Stimulated activated effector memory CD8-positive, alpha-beta T cell treated with anti-CD3 and anti-CD28 coated beads, Interleukin-12 subunit alpha, Interleukin-12 subunit beta, amount 100 ng/mL, for 72 hours (primary cell): Measurements from ENCODE around the gene RFX3.

Experiments
- ATAC-seq: fragments of 150-1000 bp; cut with Tn5 transposase; 2 replicates; pipeline ENCODE4 v1.10.0; 2021
- DNase-seq, 2 donors: peaks; one replicate each; pipeline ENCODE4 v3.0.0; 2021 to 2022; ENCODE audit warnings: low spot score in 2 of 2
- H3K27ac Mint-ChIP-seq: one replicate; pipeline ENCODE4 v1.8.0; 2022; ENCODE audit warnings: mild to moderate bottlenecking, mixed read lengths
- H3K36me3 Mint-ChIP-seq: one replicate; pipeline ENCODE4 v1.8.0; 2022; ENCODE audit warnings: mild to moderate bottlenecking, mixed read lengths
- H3K4me1 Mint-ChIP-seq: one replicate; pipeline ENCODE4 v1.8.0; 2022; ENCODE audit warnings: mixed read lengths
- H3K4me3 Mint-ChIP-seq: one replicate; pipeline ENCODE4 v1.8.0; 2022; ENCODE audit warnings: mild to moderate bottlenecking, mixed read lengths
- H3K9me3 Mint-ChIP-seq: one replicate; pipeline ENCODE4 v1.8.0; 2022; ENCODE audit warnings: mixed read lengths

Gene RFX3

DNA sequence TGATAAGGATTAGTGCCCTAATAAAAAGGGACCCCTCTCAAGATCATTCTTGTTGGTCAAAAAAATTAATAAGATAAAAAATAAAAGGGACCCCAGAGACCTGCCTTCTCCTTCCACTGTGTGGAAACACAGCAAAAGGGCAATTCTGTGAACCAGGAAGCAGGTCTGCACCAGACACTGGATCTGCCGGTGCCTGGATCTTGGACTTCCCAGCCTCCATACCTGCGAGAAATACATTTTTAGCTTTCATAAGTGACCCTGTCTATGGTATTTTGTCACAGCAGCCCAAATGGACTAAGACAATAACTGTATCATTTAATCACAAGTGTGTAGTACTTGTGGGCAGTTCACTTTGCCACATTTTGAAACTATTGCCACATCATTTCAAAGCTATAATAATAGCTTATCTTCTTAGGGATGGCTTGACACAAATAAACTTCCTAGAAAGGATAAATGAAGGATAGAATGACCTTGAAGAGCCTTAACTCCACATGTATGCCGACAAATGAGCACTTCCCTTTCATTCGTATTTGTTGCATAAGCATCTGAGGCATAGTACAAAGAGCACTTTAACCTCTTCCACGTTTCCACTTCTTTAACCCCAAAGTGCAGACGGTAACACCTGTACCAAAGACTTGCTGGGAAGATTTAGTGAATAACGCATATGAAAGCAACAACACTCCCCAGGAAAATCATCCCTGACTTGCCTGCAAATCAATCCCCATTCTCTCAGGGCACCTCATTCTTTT, 336.5 kb downstream of the RFX3 start:
- Mint-ChIP-seq H3K9me3 (no peaks in the 10 kb centered on the region), H3K4me3 (no peak overlapping the region), H3K36me3 (no peaks in the 10 kb centered on the region), H3K4me1 (no peaks in the 10 kb centered on the region), H3K27ac (no peak overlapping the region)
- ATAC-seq: no peak
- no peak for DNase-seq

DNA sequence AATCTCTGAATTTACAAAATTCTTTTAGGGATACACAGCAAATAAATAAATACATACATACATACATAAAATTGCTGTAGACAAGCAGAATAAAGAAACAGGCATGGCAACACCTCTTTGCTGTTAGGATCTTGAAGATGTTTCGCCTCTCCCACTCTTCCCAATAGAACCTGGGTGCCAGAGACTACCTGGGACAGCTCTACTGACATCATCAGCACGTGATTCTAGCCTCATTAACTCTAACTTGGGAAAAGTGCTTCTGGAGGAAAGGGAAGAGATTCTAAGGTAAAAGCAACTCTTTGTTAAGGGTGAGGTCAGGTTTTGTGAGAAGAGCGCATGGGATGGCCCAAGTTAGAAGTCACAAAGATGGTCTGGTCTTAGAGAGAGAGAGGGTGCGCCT, 339.1 kb downstream of the RFX3 start:
- H3K36me3 Mint-ChIP-seq: no peaks in the 10 kb centered on the region
- H3K4me3 Mint-ChIP-seq: no peak overlapping the region
- no peak overlapping the region for H3K27ac Mint-ChIP-seq
- H3K4me1 Mint-ChIP-seq: no peaks in the 10 kb centered on the region
- ATAC-seq: no peak
- no peaks in the 10 kb centered on the region for H3K9me3 Mint-ChIP-seq
- no peak for DNase-seq

DNA sequence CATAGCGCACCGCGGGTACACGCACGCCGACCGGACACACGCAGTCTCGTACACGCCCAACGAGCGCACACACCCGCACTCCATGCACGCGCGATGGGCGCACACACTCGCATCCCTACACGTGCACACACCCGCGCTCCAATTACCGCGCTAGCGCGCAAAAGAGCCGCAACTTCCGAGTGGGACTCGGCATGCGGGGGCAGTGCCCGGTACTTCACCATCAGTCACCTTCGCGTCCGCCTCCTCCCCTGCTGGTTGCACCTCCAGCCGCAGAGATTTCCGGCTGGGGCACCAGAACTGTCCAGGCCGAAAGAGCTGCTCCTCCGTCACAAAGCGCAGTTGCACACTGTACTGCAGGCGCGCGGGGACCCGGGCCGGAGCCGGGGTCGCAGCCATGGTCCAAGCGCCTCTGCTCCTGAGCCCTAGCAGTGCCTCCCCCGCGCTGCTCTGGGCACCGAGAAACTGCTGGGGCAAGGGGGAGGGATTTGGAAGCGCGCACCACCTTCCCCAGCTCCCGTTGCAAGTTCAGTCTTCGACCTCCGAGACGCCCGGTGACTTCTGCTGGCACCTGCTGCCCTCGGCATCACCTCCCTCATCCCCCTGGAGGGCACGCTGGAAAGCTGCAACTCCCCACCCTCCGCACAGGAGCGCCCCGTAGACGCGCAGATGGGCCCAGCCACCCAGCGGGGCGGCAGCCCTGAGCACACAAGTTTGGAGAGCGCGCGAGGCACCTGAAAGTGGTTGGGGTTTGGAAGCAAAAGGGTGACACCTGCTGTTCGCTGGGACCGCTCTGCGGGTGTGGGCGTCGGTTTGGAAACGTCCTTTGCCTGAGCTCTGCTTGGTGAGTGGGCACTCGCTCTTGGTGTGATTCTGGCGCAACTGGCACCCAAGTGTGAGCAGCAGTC, 344.5 kb downstream of the RFX3 start:
- DNase-seq: no peak
- Mint-ChIP-seq H3K27ac (no peak overlapping the region), H3K4me1 (peaks cover 7% of the 10 kb centered on the region), H3K36me3 (no peaks in the 10 kb centered on the region), H3K4me3 (peak overlapping the region; percentile 40), H3K9me3 (no peaks in the 10 kb centered on the region)
- ATAC-seq: peak; percentile 53

DNA sequence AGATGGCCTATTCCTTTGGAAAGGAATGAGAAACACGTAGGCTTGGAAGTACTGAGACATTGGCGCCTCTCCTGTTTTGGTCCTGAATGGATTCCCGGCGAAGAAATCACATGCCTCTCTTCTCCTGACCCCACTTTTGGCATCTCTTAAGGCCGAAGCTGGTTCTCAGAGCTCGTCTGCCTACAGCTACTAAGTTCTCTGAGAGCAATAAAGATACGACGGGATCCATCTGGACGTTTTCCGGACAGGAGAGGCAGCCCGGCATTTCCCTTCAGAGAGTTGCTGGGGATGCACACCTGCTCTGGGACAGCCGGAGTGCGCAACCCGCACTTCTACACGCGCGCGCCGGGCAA, 345.1 kb downstream of the RFX3 start:
- no peak for DNase-seq
- no peak for ATAC-seq
- Mint-ChIP-seq H3K27ac (no peak overlapping the region), H3K9me3 (no peaks in the 10 kb centered on the region), H3K36me3 (no peaks in the 10 kb centered on the region), H3K4me3 (peak overlapping the region; percentile 40), H3K4me1 (peaks cover 7% of the 10 kb centered on the region)

DNA sequence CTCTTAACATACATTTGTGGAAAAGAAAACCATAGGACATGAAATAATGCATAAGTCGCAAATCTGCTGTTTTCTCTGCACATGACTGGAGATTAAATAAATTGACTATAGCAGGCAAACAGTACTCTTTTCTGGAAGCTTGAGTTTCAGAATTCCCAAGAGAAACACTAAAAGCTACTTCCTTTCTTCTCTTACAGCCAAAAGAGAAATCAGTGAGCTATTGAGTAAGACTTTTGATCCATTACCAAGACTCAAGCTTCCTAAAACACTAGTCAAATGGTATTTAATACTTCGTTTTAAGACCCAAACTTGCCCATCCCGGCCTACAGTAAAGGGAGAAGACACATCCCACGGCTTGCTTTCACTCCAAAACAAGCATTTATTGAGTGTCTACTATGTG, 346.1 kb downstream of the RFX3 start:
- DNase-seq (no peak), ATAC-seq (no peak)
- Mint-ChIP-seq H3K4me1 (peaks cover 7% of the 10 kb centered on the region), H3K27ac (no peak overlapping the region), H3K9me3 (no peaks in the 10 kb centered on the region), H3K4me3 (no peak overlapping the region), H3K36me3 (no peaks in the 10 kb centered on the region)

DNA sequence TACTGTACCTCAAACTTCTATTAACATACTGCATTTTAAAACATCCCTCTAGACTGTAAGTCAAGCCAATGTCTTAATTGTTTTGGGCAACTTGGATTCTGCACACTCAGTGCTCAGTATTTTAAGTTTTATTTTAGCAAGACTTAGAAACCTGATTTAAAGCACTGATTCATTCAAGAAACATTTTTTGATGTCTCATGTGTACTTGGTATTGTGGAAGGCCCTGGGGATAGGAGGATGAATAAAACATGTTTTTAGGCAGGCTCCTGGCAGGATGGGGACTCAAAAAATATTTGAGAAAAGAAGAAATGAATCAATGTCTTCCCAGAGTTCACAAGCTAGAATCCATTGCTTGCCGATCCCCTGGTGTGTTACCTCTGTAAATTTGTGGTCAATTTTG, 347.9 kb downstream of the RFX3 start:
- DNase-seq (no peak), ATAC-seq (no peak)
- no peak overlapping the region for H3K27ac Mint-ChIP-seq
- no peaks in the 10 kb centered on the region for H3K9me3 Mint-ChIP-seq
- H3K36me3 Mint-ChIP-seq: no peaks in the 10 kb centered on the region
- peaks cover 7% of the 10 kb centered on the region for H3K4me1 Mint-ChIP-seq
- no peak overlapping the region for H3K4me3 Mint-ChIP-seq

DNA sequence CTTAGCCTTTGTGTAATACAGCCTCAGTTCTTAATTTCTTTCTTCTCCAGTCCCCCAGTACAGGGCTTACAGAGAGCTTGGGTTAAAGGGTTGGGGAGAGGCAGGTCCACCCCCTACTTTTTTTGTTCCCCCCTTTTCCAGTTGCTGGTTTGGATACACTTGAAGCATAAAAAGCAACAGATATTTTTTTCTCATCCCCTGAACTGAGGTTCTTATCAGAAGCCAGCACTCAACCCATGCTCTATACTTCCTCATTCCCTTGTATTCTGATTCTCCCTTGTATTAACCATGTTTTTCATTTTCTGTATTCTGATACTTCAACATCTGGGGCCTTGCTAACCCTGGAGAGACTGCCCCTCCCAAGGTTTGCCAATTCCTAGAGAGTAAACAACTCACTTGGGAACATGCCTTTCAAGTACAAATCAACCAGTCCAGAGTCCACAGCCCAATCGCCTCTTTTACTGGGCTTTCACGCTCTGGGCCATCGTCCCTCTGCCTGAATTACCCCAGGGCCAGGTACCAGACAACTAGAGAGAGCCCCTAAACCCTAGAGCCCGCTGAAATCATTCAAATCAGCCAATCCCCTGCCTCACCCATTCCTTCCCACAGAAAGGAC, 348.5 kb downstream of the RFX3 start:
- Mint-ChIP-seq H3K36me3 (no peaks in the 10 kb centered on the region), H3K4me3 (no peak overlapping the region), H3K27ac (no peak overlapping the region), H3K9me3 (no peaks in the 10 kb centered on the region), H3K4me1 (peaks cover 7% of the 10 kb centered on the region)
- no peak for ATAC-seq
- no peak for DNase-seq

DNA sequence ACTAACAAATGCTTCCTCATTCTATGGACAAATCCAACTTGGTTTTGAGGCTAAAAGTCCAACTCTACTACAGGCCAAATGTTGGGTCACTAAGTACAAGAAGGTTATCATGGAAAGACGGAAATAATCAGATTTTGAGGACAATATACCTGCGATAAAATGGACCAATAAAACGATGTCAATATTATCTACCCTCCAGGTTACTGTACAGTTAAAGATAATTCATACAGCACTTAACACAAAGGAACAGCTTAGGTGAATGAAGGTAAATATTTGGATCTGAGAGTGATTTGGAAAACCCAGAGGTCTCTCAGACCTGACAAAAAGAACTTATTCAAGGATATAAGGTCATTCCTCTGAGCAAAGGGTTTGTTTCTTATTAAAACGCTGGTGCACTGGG, 352.4 kb downstream of the RFX3 start:
- H3K4me1 Mint-ChIP-seq: no peaks in the 10 kb centered on the region
- DNase-seq (no peak), ATAC-seq (no peak)
- H3K36me3 Mint-ChIP-seq: no peaks in the 10 kb centered on the region
- H3K9me3 Mint-ChIP-seq: no peaks in the 10 kb centered on the region
- H3K27ac Mint-ChIP-seq: no peak overlapping the region
- H3K4me3 Mint-ChIP-seq: no peak overlapping the region

DNA sequence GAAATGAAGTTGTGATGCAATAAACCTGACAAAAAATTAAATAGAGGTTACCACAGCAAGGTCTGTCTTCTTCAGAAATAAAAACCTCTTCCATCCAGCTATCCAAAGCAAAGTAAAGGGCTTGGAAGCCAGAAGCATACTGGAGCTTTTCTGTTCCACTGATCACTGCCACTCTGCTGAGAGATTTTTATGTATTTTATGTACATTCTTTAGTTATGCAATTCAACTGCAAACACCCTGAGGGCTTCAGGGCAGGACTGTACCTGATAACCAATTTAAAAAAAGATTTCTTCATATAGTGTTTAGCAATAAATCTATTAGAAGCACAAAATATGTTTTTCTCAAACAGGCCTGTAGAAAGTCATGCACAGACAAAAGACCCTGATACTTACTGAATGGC, 355.0 kb downstream of the RFX3 start:
- DNase-seq (no peak), ATAC-seq (no peak)
- Mint-ChIP-seq H3K4me3 (no peak overlapping the region), H3K36me3 (no peaks in the 10 kb centered on the region), H3K4me1 (no peaks in the 10 kb centered on the region), H3K9me3 (no peaks in the 10 kb centered on the region), H3K27ac (no peak overlapping the region)
